PC-3 (cell line): ENCODE data around the gene MEGF6. TPM values are rescaled to one million over a fixed set of nuclear protein-coding genes. Genes with fewer than 3 reads are reported as not detected.

Experiments used
- ATAC-seq: fragments of 200-7000 bp; cut with Tn5 transposase; 2 replicates; pipeline ENCODE4 v1.9.1; 2020; ENCODE audit warnings: mild to moderate bottlenecking, moderate library complexity
- BruUV-seq: library from RNA; stranded (reverse); fragments of 400-500 nt; replicated peaks from 2 replicates; lab custom pipeline; 2021; lab: Mats Ljungman, UMichigan
- CTCF ChIA-PET: fragments of 300-600 bp; sonication (Branson Sonifier 250); formaldehyde crosslinking; loops from one replicate; lab custom pipeline; 2022; ENCODE audit warnings: antibody characterized with exemption; lab: Charles Lee
- POLR2A ChIA-PET: fragments of 300-600 bp; sonication (Branson Sonifier 250); formaldehyde crosslinking; loops from one replicate; lab custom pipeline; 2022; ENCODE audit warnings: antibody characterized with exemption; ENCODE audit not compliant: unreplicated experiment; lab: Charles Lee
- DNase-seq: peaks from one replicate; pipeline ENCODE4 v3.0.0-alpha.2; 2015
- H2AFZ ChIP-seq: fragments of 300-600 bp; sonication (generic); 2 replicates; pipeline ENCODE4 v1.6.0; 2016; ENCODE audit warnings: antibody characterized with exemption, low read length
- H3F3A ChIP-seq: fragments of 300-600 bp; sonication (generic); one replicate; pipeline ENCODE4 v1.6.0; 2017; ENCODE audit warnings: antibody characterized with exemption, low read length, control low read depth, mild to moderate bottlenecking; ENCODE audit not compliant: unreplicated experiment
- H3K27ac ChIP-seq: fragments of 300-600 bp; sonication (generic); 2 replicates; pipeline ENCODE4 v1.5.1; 2016; ENCODE audit warnings: mild to moderate bottlenecking, low read length
- H3K27me3 ChIP-seq: fragments of 300-600 bp; sonication (generic); 2 replicates; pipeline ENCODE4 v1.6.1; 2016; ENCODE audit warnings: low read length, mixed read lengths
- H3K36me3 ChIP-seq: fragments of 300-600 bp; sonication (generic); 2 replicates; pipeline ENCODE4 v1.6.1; 2016; ENCODE audit warnings: low read depth, mixed run types, low read length, mixed read lengths
- H3K4me1 ChIP-seq: fragments of 300-600 bp; sonication (generic); 2 replicates; pipeline ENCODE4 v1.5.1; 2016; ENCODE audit warnings: low read length; ENCODE audit not compliant: insufficient read depth
- H3K4me2 ChIP-seq: fragments of 300-600 bp; sonication (generic); 2 replicates; pipeline ENCODE4 v1.6.0; 2016; ENCODE audit warnings: low read length
- H3K4me3 ChIP-seq: fragments of 300-600 bp; sonication (generic); 2 replicates; pipeline ENCODE4 v1.5.1; 2016; ENCODE audit warnings: mild to moderate bottlenecking, low read length, mixed read lengths
- H3K79me2 ChIP-seq: fragments of 300-600 bp; sonication (generic); 2 replicates; pipeline ENCODE4 v1.6.1; 2017; ENCODE audit warnings: low read length, mixed read lengths
- H3K9ac ChIP-seq: fragments of 300-600 bp; sonication (generic); 2 replicates; pipeline ENCODE4 v1.6.0; 2016; ENCODE audit warnings: mild to moderate bottlenecking, low read length
- H3K9me2 ChIP-seq: fragments of 300-600 bp; sonication (generic); replicated peaks from 2 replicates; pipeline ENCODE4 v1.6.1; 2016; ENCODE audit warnings: mixed run types, low read length, mixed read lengths
- H3K9me3 ChIP-seq: fragments of 300-600 bp; sonication (generic); 2 replicates; pipeline ENCODE4 v1.6.1; 2016; ENCODE audit warnings: low read length, mixed read lengths
- H4K20me1 ChIP-seq: fragments of 300-600 bp; sonication (generic); 2 replicates; pipeline ENCODE4 v1.6.1; 2016; ENCODE audit warnings: low read length, mixed read lengths
- CTCF ChIP-seq: fragments of 300-600 bp; sonication (generic); conservative IDR thresholded peaks from 2 replicates; pipeline ENCODE4 v1.5.1; 2017; ENCODE audit warnings: antibody characterized with exemption, low read depth, mild to moderate bottlenecking, low read length
- EZH2 ChIP-seq: fragments of 300-600 bp; sonication (generic); IDR thresholded peaks from one replicate; pipeline ENCODE4 v1.6.1; 2017; ENCODE audit warnings: antibody characterized with exemption, mild to moderate bottlenecking, low read length; ENCODE audit not compliant: unreplicated experiment
- EZH2phosphoT487 ChIP-seq: fragments of 300-600 bp; sonication (generic); IDR thresholded peaks from 2 replicates; pipeline ENCODE4 v1.6.1; 2018; ENCODE audit warnings: mild to moderate bottlenecking, antibody characterized with exemption, low read length, borderline replicate concordance
- intact Hi-C: fragments of 100-400 bp; cut with micrococcal nuclease; formaldehyde crosslinking; loops from 2 replicates; pipeline ENCODE4 v1.9.0; 2023
- total RNA-seq: library from RNA; depleted of rRNA; stranded (reverse); fragments of >200 nt; gene quantifications from 2 replicates; pipeline ENCODE4 v1.2.3, GENCODE V29; 2014

Gene MEGF6
- total RNA-seq, 1 experiment from 2014 or later: 32.5 TPM

GRCh38 chr1:3632716-3633343, 21.5 kb upstream of the MEGF6 start:
- CTCF ChIA-PET: no interaction called here
- Histone ChIP-seq H3K4me2 (no peak overlapping the region), H2AFZ (no peak overlapping the region), H3K9me2 (no peaks in the 10 kb centered on the region), H4K20me1 (no peaks in the 10 kb centered on the region), H3K36me3 (peaks cover 50% of the 10 kb centered on the region), H3K27me3 (no peaks in the 10 kb centered on the region), H3K4me3 (no peak overlapping the region), H3K9ac (no peak overlapping the region), H3K27ac (no peak overlapping the region), H3K79me2 (no peaks in the 10 kb centered on the region), H3K4me1 (no peaks in the 10 kb centered on the region), H3F3A (no peaks in the 10 kb centered on the region), H3K9me3 (no peaks in the 10 kb centered on the region)
- ATAC-seq (no peak), DNase-seq (no peak)
- TF ChIP-seq EZH2phosphoT487 (no peak), EZH2 (no peak), CTCF (no peak)
- BruUV-seq: no TSS peak
- intact Hi-C loops: no loop called here
- POLR2A ChIA-PET: no interaction called here

- ATAC-seq: no peak
- no peak overlapping the region for H3K4me2 ChIP-seq
- CTCF ChIA-PET: no interaction called here
Measured at GRCh38 chr1:3632298-3632697, 21.0 kb upstream of the MEGF6 start.

More at GRCh38 chr1:3632298-3632697, 21.0 kb upstream of the MEGF6 start:
- intact Hi-C loops: no loop called here
- Histone ChIP-seq H3K27ac (no peak overlapping the region), H4K20me1 (no peaks in the 10 kb centered on the region), H3K79me2 (no peaks in the 10 kb centered on the region), H3K4me3 (no peak overlapping the region), H2AFZ (no peak overlapping the region), H3K9ac (no peak overlapping the region), H3K9me3 (no peaks in the 10 kb centered on the region), H3K36me3 (peaks cover 51% of the 10 kb centered on the region), H3F3A (no peaks in the 10 kb centered on the region), H3K27me3 (no peaks in the 10 kb centered on the region), H3K9me2 (no peaks in the 10 kb centered on the region), H3K4me1 (no peaks in the 10 kb centered on the region)
- POLR2A ChIA-PET: no interaction called here
- TF ChIP-seq EZH2 (no peak), EZH2phosphoT487 (no peak), CTCF (no peak)
- DNase-seq: no peak
- BruUV-seq: no TSS peak
